ENCODE data around the gene SAFB.
A peak's percentile ranks its signal among the peaks of the same experiment; 100 is the strongest.

Gene SAFB

GRCh38 chr19:5628461-5628860 lies 5.6 kb downstream of the SAFB start:
- DNase-seq, result no peak

GRCh38 chr19:5628919-5629481 lies 6.1 kb downstream of the SAFB start:
- DNase-seq, result no peak

GRCh38 chr19:5631567-5632240 lies 8.8 kb downstream of the SAFB start:
- DNase-seq, result no peak

- DNase-seq, result no peak
Measured at GRCh38 chr19:5632241-5632612, 9.3 kb downstream of the SAFB start.

- no peak for DNase-seq
Measured at GRCh38 chr19:5632657-5633056, 9.8 kb downstream of the SAFB start.

GRCh38 chr19:5635427-5635826 lies 12.5 kb downstream of the SAFB start:
- no peak for DNase-seq

- no peak for DNase-seq
Measured at GRCh38 chr19:5637971-5638370, 15.1 kb downstream of the SAFB start.

- no peak for DNase-seq
Measured at GRCh38 chr19:5641171-5641570, 18.3 kb downstream of the SAFB start.

GRCh38 chr19:5642204-5642603 lies 19.3 kb downstream of the SAFB start:
- no peak for DNase-seq

GRCh38 chr19:5643060-5643459 lies 20.2 kb downstream of the SAFB start:
- DNase-seq, result no peak

GRCh38 chr19:5644037-5644436 lies 21.2 kb downstream of the SAFB start:
- no peak for DNase-seq

- no peak for DNase-seq
Measured at GRCh38 chr19:5645409-5645808, 22.5 kb downstream of the SAFB start.

- no peak for DNase-seq
Measured at GRCh38 chr19:5646703-5647102, 23.8 kb downstream of the SAFB start.

- DNase-seq, result no peak
Measured at GRCh38 chr19:5648464-5648863, 25.6 kb downstream of the SAFB start.

GRCh38 chr19:5651361-5651760 lies 28.5 kb downstream of the SAFB start:
- no peak for DNase-seq

GRCh38 chr19:5652261-5652660 lies 29.4 kb downstream of the SAFB start:
- DNase-seq, result no peak

- no peak for DNase-seq
Measured at GRCh38 chr19:5654931-5655330, 32.0 kb downstream of the SAFB start.

GRCh38 chr19:5655412-5655811 lies 32.5 kb downstream of the SAFB start:
- DNase-seq, result no peak

GRCh38 chr19:5661483-5661882 lies 38.6 kb downstream of the SAFB start:
- no peak for DNase-seq

- DNase-seq, result no peak
Measured at GRCh38 chr19:5663904-5664303, 41.0 kb downstream of the SAFB start.

GRCh38 chr19:5664515-5664914 lies 41.6 kb downstream of the SAFB start:
- DNase-seq, result no peak

- peak; percentile 63 for DNase-seq
Measured at GRCh38 chr19:5665781-5666513, 43.1 kb downstream of the SAFB start.

GRCh38 chr19:5666921-5667610 lies 44.2 kb downstream of the SAFB start:
- DNase-seq, result no peak
